GM06990 (cell line): ENCODE data around the gene ATP2C2.

Experiments
- DNase-seq: peaks from one replicate; pipeline ENCODE4 v3.0.0-alpha.2; 2011; ENCODE audit not compliant: insufficient read length; ENCODE audit errors: extremely low read depth
- H3K27me3 ChIP-seq: replicated peaks from 2 replicates; pipeline ENCODE4 v1.6.0; 2011; ENCODE audit warnings: low read length; ENCODE audit not compliant: control insufficient read depth, insufficient read depth
- H3K36me3 ChIP-seq: 2 replicates; pipeline ENCODE4 v1.5.1; 2011; ENCODE audit warnings: low read length; ENCODE audit not compliant: control insufficient read depth, insufficient read depth
- H3K4me3 ChIP-seq: replicated peaks from 2 replicates; pipeline ENCODE4 v1.5.1; 2011; ENCODE audit warnings: low read depth, mild to moderate bottlenecking, control low read depth, low read length
- TF ChIP-seq, protein P1 (sequence below): IDR thresholded peaks from 2 replicates; pipeline ENCODE4 v1.5.1; 2011; ENCODE audit warnings: low read length, control low read depth, mild to moderate bottlenecking, inconsistent platforms; ENCODE audit not compliant: insufficient read depth, poor library complexity, severe bottlenecking

ATP2C2 gene

DNA sequence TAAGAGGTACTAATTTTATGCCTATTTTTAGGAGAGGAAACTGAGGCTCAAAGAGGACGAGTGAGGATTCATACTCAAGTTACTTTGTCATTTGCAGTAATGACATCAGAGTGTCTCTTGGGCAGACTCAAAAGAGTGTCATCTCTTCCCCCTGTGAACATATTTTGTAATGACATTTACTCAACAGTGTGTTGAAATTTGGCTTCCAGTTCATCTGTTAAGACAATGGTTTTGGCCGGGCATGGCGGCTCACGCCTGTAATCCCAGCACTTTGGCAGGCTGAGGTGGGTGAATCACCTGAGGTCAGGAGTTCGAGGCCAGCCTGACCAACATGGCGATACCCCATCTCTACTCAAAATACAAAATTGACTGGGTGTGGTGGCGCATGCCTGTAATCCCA lies 44.7 kb upstream of the ATP2C2 start:
- TF ChIP-seq, protein P1, sequence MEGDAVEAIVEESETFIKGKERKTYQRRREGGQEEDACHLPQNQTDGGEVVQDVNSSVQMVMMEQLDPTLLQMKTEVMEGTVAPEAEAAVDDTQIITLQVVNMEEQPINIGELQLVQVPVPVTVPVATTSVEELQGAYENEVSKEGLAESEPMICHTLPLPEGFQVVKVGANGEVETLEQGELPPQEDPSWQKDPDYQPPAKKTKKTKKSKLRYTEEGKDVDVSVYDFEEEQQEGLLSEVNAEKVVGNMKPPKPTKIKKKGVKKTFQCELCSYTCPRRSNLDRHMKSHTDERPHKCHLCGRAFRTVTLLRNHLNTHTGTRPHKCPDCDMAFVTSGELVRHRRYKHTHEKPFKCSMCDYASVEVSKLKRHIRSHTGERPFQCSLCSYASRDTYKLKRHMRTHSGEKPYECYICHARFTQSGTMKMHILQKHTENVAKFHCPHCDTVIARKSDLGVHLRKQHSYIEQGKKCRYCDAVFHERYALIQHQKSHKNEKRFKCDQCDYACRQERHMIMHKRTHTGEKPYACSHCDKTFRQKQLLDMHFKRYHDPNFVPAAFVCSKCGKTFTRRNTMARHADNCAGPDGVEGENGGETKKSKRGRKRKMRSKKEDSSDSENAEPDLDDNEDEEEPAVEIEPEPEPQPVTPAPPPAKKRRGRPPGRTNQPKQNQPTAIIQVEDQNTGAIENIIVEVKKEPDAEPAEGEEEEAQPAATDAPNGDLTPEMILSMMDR: no peak
- peaks cover 2% of the 10 kb centered on the region; the same call in 1 of the 2 replicates for H3K27me3 ChIP-seq
- H3K36me3 ChIP-seq: no peaks in the 10 kb centered on the region
- H3K4me3 ChIP-seq: no peak overlapping the region
- DNase-seq: no peak

DNA sequence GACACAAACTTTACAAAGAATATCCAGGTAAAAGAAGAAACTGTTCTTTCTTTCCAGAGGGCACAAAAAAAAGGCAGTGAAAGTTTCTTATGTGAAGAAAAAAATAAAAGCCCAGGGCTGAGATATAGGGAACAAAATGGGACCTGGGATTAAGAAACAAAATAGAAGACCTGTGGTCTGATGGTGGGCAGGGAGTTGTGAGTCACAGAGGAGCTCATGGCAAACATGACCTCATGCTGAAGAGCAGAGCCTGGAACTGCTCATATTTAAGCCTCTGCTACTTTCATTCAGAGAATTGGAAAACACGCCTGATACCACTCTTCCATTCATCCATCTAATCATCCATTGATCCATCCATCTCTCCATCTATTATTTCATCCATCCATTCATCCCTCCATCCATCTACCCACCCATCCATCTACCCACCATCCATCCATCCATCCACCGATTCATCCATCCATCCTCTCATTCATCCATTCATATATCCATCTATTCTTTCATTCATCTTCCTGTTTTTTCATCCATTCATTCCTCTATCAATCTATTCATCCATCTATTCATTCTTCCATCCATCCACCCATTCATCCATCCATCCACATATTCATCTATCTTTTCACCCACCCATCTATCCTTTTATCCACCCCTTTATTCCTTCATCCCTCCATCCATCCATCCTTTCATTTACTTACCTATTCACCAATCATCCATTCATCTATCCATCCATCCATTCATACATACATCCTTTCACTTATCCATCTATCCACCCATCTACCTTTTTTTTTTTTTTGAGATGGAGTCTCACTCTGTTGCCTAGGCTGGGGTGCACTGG lies 43.7 kb upstream of the ATP2C2 start:
- Histone ChIP-seq H3K27me3 (peaks cover 2% of the 10 kb centered on the region; the same call in 1 of the 2 replicates), H3K4me3 (no peak overlapping the region), H3K36me3 (no peaks in the 10 kb centered on the region)
- TF ChIP-seq, protein P1: no peak
- DNase-seq: no peak

DNA sequence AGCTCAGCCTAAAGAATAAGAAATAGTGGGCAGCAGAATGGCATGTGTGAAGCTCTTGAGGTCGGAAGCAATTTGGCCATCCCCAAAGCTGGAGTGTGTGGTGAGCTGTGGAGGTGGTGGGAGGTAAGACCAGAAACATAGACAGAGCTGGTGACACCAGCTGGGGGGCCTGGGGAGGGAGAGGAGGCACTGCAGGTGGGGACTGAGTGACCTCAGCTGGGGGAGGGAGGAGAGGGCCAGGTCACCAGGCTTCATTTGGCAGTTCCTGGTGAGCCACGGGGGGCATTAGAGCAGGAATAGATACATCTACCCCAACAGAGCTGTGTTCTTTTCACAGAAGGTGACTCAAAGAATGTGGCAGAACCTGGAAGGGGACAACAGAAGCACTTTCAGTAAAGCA lies 41.8 kb upstream of the ATP2C2 start:
- Histone ChIP-seq H3K4me3 (no peak overlapping the region), H3K36me3 (no peaks in the 10 kb centered on the region), H3K27me3 (peaks cover 2% of the 10 kb centered on the region; the same call in 1 of the 2 replicates)
- TF ChIP-seq, protein P1: no peak
- DNase-seq: no peak

DNA sequence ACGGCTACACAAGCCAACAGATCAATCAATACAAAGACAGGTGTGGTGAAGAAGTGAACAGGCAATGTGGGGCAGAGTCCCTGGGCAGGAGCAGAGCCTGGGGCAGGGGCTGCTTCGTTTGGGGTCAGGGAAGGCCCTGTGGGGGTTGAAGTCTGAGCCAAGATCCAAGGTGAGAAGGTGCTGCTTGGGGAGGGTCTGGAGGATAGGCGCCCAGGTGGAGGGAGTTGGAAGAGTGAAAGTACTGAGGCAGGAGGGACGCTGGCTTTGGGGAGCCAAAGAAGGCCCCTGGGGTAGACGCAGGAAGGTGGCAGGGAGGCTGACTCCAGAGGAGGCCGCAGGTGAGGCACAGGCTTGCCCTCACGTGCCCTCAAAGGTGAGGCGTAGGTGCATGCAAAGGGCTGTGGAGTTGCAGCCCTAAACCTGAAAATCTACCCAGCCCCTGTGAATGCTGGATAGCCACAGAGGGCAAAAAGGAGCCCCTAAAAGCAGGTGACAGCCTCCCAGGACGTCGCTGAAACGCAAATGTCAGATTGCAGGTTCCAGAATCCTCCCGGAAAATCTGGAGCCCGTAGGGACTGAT lies 40.3 kb upstream of the ATP2C2 start:
- H3K27me3 ChIP-seq: peaks cover 2% of the 10 kb centered on the region; the same call in 1 of the 2 replicates
- H3K4me3 ChIP-seq: no peak overlapping the region
- DNase-seq: no peak
- H3K36me3 ChIP-seq: no peaks in the 10 kb centered on the region
- TF ChIP-seq, protein P1: no peak

DNA sequence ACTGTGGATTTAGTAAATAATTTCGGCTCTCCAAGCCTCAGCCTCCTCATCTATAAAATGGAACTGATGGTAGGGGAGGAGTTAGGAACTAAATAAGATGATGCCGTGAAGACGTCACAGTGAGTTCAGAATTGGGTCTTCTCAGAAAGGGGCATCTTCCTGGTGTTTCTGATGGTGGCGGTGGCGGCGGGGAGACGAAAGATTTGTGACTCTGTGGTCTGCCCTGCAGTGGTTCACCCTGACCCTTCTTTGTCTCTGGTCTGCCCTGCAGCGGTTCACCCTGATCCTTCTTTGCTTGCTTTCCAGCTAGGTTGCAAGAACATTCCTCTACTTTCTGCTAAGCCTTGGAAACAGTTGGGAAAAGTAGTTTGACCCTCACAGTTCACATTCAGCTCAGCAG lies 39.3 kb upstream of the ATP2C2 start:
- Histone ChIP-seq H3K27me3 (peaks cover 2% of the 10 kb centered on the region; the same call in 1 of the 2 replicates), H3K36me3 (no peaks in the 10 kb centered on the region), H3K4me3 (no peak overlapping the region)
- DNase-seq: no peak
- TF ChIP-seq, protein P1: no peak
